SK-N-MC (cell line): ENCODE measurements around the gene STK32B.

Experiments
- EZH2 ChIP-seq: fragments of 200-600 bp; sonication (generic); IDR thresholded peaks from one replicate; pipeline ENCODE4 v1.6.1; 2017; ENCODE audit warnings: antibody characterized with exemption
- FOXP2 ChIP-seq: optimal IDR thresholded peaks from 2 replicates; pipeline ENCODE3; 2011; ENCODE audit warnings: mild to moderate bottlenecking, moderate library complexity; ENCODE audit not compliant: insufficient read depth; ENCODE audit errors: extremely low read length, control extremely low read depth
- POLR2AphosphoS5 ChIP-seq: IDR thresholded peaks from 2 replicates; pipeline ENCODE4 v1.6.1; 2012; ENCODE audit warnings: mild to moderate bottlenecking, low read depth, low read length, borderline replicate concordance

DNA sequence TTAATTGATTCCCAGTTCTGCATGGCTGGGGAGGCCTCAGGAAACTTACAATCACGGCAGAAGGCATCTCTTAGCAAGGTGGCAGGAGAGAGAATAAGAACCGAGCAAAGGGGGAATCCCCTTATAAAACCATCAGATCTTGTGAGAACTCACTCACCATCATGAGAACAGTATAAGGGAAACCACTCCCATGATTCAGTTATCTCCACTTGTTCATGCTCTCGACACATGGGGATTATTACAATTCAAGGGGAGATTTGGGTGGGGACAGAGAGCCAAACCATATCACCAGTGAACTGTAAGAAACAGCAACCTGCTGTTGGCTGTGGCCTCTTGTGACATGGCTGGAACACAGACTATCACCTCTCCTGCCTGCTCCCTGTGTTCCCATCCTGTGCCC is 24.9 kb upstream of the STK32B start:
- TF ChIP-seq EZH2 (no peak), POLR2AphosphoS5 (no peak), FOXP2 (no peak)
